Astrocyte (in vitro differentiated cells and primary cell): Measurements from ENCODE around the gene LIN7B. TPM values are rescaled to one million over a fixed set of nuclear protein-coding genes. Genes with fewer than 3 reads are reported as not detected.

Experiments used
- DNase-seq: peaks from one replicate; pipeline ENCODE4 v3.0.0-alpha.2; 2010; ENCODE audit warnings: low read depth
- FAIRE-seq: peaks from 2 replicates; lab custom pipeline; 2011; peaks lifted over from hg19 to GRCh38; lab: Jason Lieb, UNC
- H2AFZ ChIP-seq: 2 replicates; pipeline ENCODE4 v1.6.0; 2012; ENCODE audit warnings: low read depth, low read length, inconsistent platforms
- H3K27ac ChIP-seq: 2 replicates; pipeline ENCODE4 v1.5.1; 2011; ENCODE audit warnings: low read depth, low read length, inconsistent platforms
- H3K27me3 ChIP-seq: 2 replicates; pipeline ENCODE4 v1.6.0; 2011; ENCODE audit warnings: low read length, inconsistent platforms; ENCODE audit not compliant: insufficient read depth
- H3K36me3 ChIP-seq: 2 replicates; pipeline ENCODE4 v1.5.1; 2011; ENCODE audit warnings: low read length, inconsistent platforms; ENCODE audit not compliant: insufficient read depth
- H3K4me1 ChIP-seq: 2 replicates; pipeline ENCODE4 v1.5.1; 2011; ENCODE audit warnings: low read length, inconsistent platforms; ENCODE audit not compliant: insufficient read depth
- H3K4me2 ChIP-seq: 2 replicates; pipeline ENCODE4 v1.6.0; 2012; ENCODE audit warnings: low read length, inconsistent platforms
- H3K4me3 ChIP-seq: 2 replicates; pipeline ENCODE4 v1.5.1; 2011; ENCODE audit warnings: low read depth, mild to moderate bottlenecking, low read length, inconsistent platforms; ENCODE audit not compliant: insufficient read depth
- H3K79me2 ChIP-seq: 2 replicates; pipeline ENCODE4 v1.6.0; 2012; ENCODE audit warnings: mild to moderate bottlenecking, low read length, inconsistent platforms; ENCODE audit not compliant: insufficient read depth
- H3K9ac ChIP-seq: 2 replicates; pipeline ENCODE4 v1.6.0; 2012; ENCODE audit warnings: mild to moderate bottlenecking, low read length, inconsistent platforms
- H3K9me3 ChIP-seq: 2 replicates; pipeline ENCODE4 v1.5.1; 2012; ENCODE audit warnings: low read depth, mild to moderate bottlenecking, low read length, inconsistent platforms; ENCODE audit not compliant: insufficient read depth
- H4K20me1 ChIP-seq: 2 replicates; pipeline ENCODE4 v1.6.0; 2012; ENCODE audit warnings: low read length, inconsistent platforms; ENCODE audit not compliant: insufficient read depth
- H3K27ac Mint-ChIP-seq: one replicate; pipeline ENCODE4 v1.8.0; 2021; ENCODE audit warnings: mild to moderate bottlenecking, mixed read lengths; ENCODE audit not compliant: unreplicated experiment
- H3K27me3 Mint-ChIP-seq: one replicate; pipeline ENCODE4 v1.8.0; 2021; ENCODE audit warnings: low read depth, mixed read lengths; ENCODE audit not compliant: unreplicated experiment
- H3K36me3 Mint-ChIP-seq: one replicate; pipeline ENCODE4 v1.8.0; 2021; ENCODE audit warnings: low read depth, mixed read lengths; ENCODE audit not compliant: unreplicated experiment
- H3K4me1 Mint-ChIP-seq: one replicate; pipeline ENCODE4 v1.8.0; 2021; ENCODE audit warnings: low read depth, mixed read lengths; ENCODE audit not compliant: unreplicated experiment
- H3K4me3 Mint-ChIP-seq: one replicate; pipeline ENCODE4 v1.8.0; 2021; ENCODE audit warnings: mild to moderate bottlenecking, moderate library complexity, mixed read lengths; ENCODE audit not compliant: unreplicated experiment
- H3K9me3 Mint-ChIP-seq: one replicate; pipeline ENCODE4 v1.8.0; 2021; ENCODE audit warnings: mild to moderate bottlenecking, mixed read lengths; ENCODE audit not compliant: unreplicated experiment
- CTCF ChIP-seq: IDR thresholded peaks from 2 replicates; pipeline ENCODE4 v1.5.1; 2011; ENCODE audit warnings: low read depth, mild to moderate bottlenecking, inconsistent platforms, low read length, moderate library complexity; ENCODE audit not compliant: insufficient read depth
- EZH2 ChIP-seq: IDR thresholded peaks from 2 replicates; pipeline ENCODE4 v1.6.1; 2012; ENCODE audit warnings: mild to moderate bottlenecking, low read length, inconsistent platforms; ENCODE audit not compliant: insufficient read depth
- total RNA-seq: library from RNA; stranded (reverse); gene quantifications from 2 replicates; pipeline ENCODE4 v1.2.1, GENCODE V29; 2021

The LIN7B gene
- total RNA-seq, 1 donor from 2014 or later: 8.9 TPM

GRCh38 chr19:49085868-49086232 lies 28.3 kb upstream of the LIN7B start:
- FAIRE-seq (no peak), DNase-seq (no peak)
- Mint-ChIP-seq H3K4me3 (peak overlapping the region; percentile 99), H3K4me1 (peaks cover 4% of the 10 kb centered on the region), H3K27me3 (no peaks in the 10 kb centered on the region), H3K9me3 (no peaks in the 10 kb centered on the region), H3K36me3 (peaks cover 17% of the 10 kb centered on the region), H3K27ac (peak overlapping the region; percentile 95)
- H3K9ac ChIP-seq: peak overlapping the region; percentile 94
- H2AFZ ChIP-seq: peak overlapping the region; percentile 83
- H3K27me3 ChIP-seq: no peaks in the 10 kb centered on the region
- H4K20me1 ChIP-seq: peaks cover 49% of the 10 kb centered on the region
- peak overlapping the region; percentile 81 for H3K4me3 ChIP-seq
- TF ChIP-seq CTCF (no peak), EZH2 (no peak)
- peaks cover 3% of the 10 kb centered on the region for H3K9me3 ChIP-seq
- H3K4me2 ChIP-seq: peak overlapping the region; percentile 95
- peaks cover 20% of the 10 kb centered on the region for H3K36me3 ChIP-seq
- peaks cover 53% of the 10 kb centered on the region for H3K79me2 ChIP-seq
- H3K27ac ChIP-seq: peak overlapping the region; percentile 91
- peaks cover 19% of the 10 kb centered on the region for H3K4me1 ChIP-seq

GRCh38 chr19:49086296-49086695 lies 27.9 kb upstream of the LIN7B start:
- peaks cover 58% of the 10 kb centered on the region for H3K79me2 ChIP-seq
- H3K4me1 Mint-ChIP-seq: peaks cover 4% of the 10 kb centered on the region
- peaks cover 3% of the 10 kb centered on the region for H3K9me3 ChIP-seq
- FAIRE-seq (no peak), DNase-seq (no peak)
- H4K20me1 ChIP-seq: peaks cover 54% of the 10 kb centered on the region
- no peak for TF ChIP-seq CTCF
- no peak for TF ChIP-seq EZH2
- no peaks in the 10 kb centered on the region for H3K27me3 ChIP-seq
- H3K27ac ChIP-seq: peak overlapping the region; percentile 91
- H3K4me3 ChIP-seq: peak overlapping the region; percentile 81
- H2AFZ ChIP-seq: no peak overlapping the region
- H3K4me1 ChIP-seq: peaks cover 19% of the 10 kb centered on the region
- H3K36me3 ChIP-seq: peaks cover 23% of the 10 kb centered on the region
- H3K4me2 ChIP-seq: peak overlapping the region; percentile 95
- H3K9ac ChIP-seq: peak overlapping the region; percentile 94
- H3K27me3 Mint-ChIP-seq: no peaks in the 10 kb centered on the region
- H3K9me3 Mint-ChIP-seq: no peaks in the 10 kb centered on the region
- H3K27ac Mint-ChIP-seq: peak overlapping the region; percentile 95
- peak overlapping the region; percentile 99 for H3K4me3 Mint-ChIP-seq
- H3K36me3 Mint-ChIP-seq: peaks cover 18% of the 10 kb centered on the region

- H3K36me3 Mint-ChIP-seq: peaks cover 24% of the 10 kb centered on the region
- Histone ChIP-seq H3K27ac (no peak overlapping the region), H4K20me1 (peaks cover 88% of the 10 kb centered on the region), H3K4me3 (no peak overlapping the region), H3K79me2 (peaks cover 84% of the 10 kb centered on the region), H3K9ac (no peak overlapping the region), H2AFZ (no peak overlapping the region), H3K27me3 (no peaks in the 10 kb centered on the region), H3K4me2 (no peak overlapping the region), H3K36me3 (peaks cover 42% of the 10 kb centered on the region), H3K9me3 (no peaks in the 10 kb centered on the region), H3K4me1 (peaks cover 9% of the 10 kb centered on the region)
- FAIRE-seq (no peak), DNase-seq (no peak)
- no peak overlapping the region for H3K27ac Mint-ChIP-seq
- TF ChIP-seq CTCF (no peak), EZH2 (no peak)
- H3K4me3 Mint-ChIP-seq: no peak overlapping the region
- H3K4me1 Mint-ChIP-seq: peaks cover 4% of the 10 kb centered on the region
- no peaks in the 10 kb centered on the region for H3K27me3 Mint-ChIP-seq
- no peaks in the 10 kb centered on the region for H3K9me3 Mint-ChIP-seq
These were observed 22.7 kb upstream of the LIN7B start for GRCh38 chr19:49091391-49092038.
